A549 (cell line): ENCODE results near the gene MITF. TPM values are rescaled to one million over a fixed set of nuclear protein-coding genes. Genes with fewer than 3 reads are reported as not detected.

ENCODE experiments used
- ATAC-seq, 2 experiments: fragments of 200-7000 bp in 1 of 2; fragments of >200 bp in 1 of 2; cut with Nextera tagmentation in 1 of 2; cut with Tn5 transposase in 1 of 2; 3 replicates each; pipeline versions ENCODE4 v1.8.0 to v1.9.1; 2018 to 2020; ENCODE audit warnings: mild to moderate bottlenecking in 1 of 2, moderate library complexity in 1 of 2
- CTCF ChIA-PET: fragments of 300-600 bp; sonication (Branson Sonifier 250); formaldehyde crosslinking; extraction: SDS; loops from one replicate; lab custom pipeline; 2021; ENCODE audit warnings: antibody characterized with exemption, inconsistent platforms; lab: Yijun Ruan, JAX
- POLR2A ChIA-PET: fragments of 350-600 bp; formaldehyde crosslinking; extraction: SDS; loops from one replicate; lab custom pipeline; 2021; ENCODE audit warnings: antibody characterized with exemption, inconsistent platforms; lab: Yijun Ruan, JAX
- DNase-seq, 2 experiments: peaks; one replicate each; pipeline versions ENCODE4 v3.0.0 to v3.0.0-alpha.2; 2011 to 2016; ENCODE audit warnings: low read depth in 1 of 2, low spot score in 1 of 2
- FAIRE-seq: peaks from 2 replicates; lab custom pipeline; 2011; peaks lifted over from hg19 to GRCh38; lab: Jason Lieb, UNC
- H3K27ac ChIP-seq, 2 experiments: fragments of >200 bp; sonication (Bioruptor Twin); formaldehyde crosslinking; 3 replicates each; pipeline ENCODE4 v1.5.1; 2016 to 2017
- H3K4me1 ChIP-seq: fragments of >200 bp; sonication (Bioruptor Twin); formaldehyde crosslinking; 3 replicates; pipeline ENCODE4 v1.6.1; 2016
- H3K4me2 ChIP-seq: fragments of >200 bp; sonication (Bioruptor Twin); formaldehyde crosslinking; 3 replicates; pipeline ENCODE4 v1.6.1; 2016
- H3K4me3 ChIP-seq: fragments of >200 bp; sonication (Bioruptor Twin); formaldehyde crosslinking; 3 replicates; pipeline ENCODE4 v1.5.1; 2016
- H3K9me3 ChIP-seq: fragments of >200 bp; sonication (Bioruptor Twin); formaldehyde crosslinking; 3 replicates; pipeline ENCODE4 v1.6.1; 2016
- ATOH8 ChIP-seq: fragments of 250-450 bp; sonication (Bioruptor Pico); IDR thresholded peaks from 2 replicates; pipeline ENCODE4 v1.5.0; 2020; ENCODE audit warnings: low read depth, mild to moderate bottlenecking, moderate library complexity
- EHMT2 ChIP-seq: fragments of 200-600 bp; sonication (generic); IDR thresholded peaks from 2 replicates; pipeline ENCODE4 v1.6.1; 2016; ENCODE audit warnings: antibody characterized with exemption, low read depth, mild to moderate bottlenecking, moderate library complexity
- FOSL2 ChIP-seq, 2 experiments: fragments of 450-650 bp in 1 of 2; fragments of >200 bp in 1 of 2; sonication (Bioruptor Twin) in 1 of 2; formaldehyde crosslinking; IDR thresholded peaks; 2 replicates each; pipeline versions ENCODE4 v1.5.0 to v1.6.1; 2016 to 2020; ENCODE audit warnings: mild to moderate bottlenecking in 1 of 2, moderate library complexity in 1 of 2
- HES2 ChIP-seq: fragments of >200 bp; sonication (Bioruptor Twin); formaldehyde crosslinking; IDR thresholded peaks from 2 replicates; pipeline ENCODE4 v1.6.1; 2016
- HMGXB4 ChIP-seq: fragments of 250-450 bp; sonication (Bioruptor Pico); IDR thresholded peaks from 2 replicates; pipeline ENCODE4 v1.5.0; 2021; ENCODE audit warnings: mild to moderate bottlenecking, moderate library complexity, borderline replicate concordance
- HOXB13 ChIP-seq: fragments of 250-450 bp; sonication (Bioruptor Pico); IDR thresholded peaks from 2 replicates; pipeline ENCODE4 v1.5.0; 2020; ENCODE audit warnings: low read depth, mild to moderate bottlenecking, moderate library complexity
- MAFK ChIP-seq: fragments of 450-650 bp; IDR thresholded peaks from 2 replicates; pipeline ENCODE4 v1.6.1; 2014; ENCODE audit not compliant: partially characterized antibody
- POLR2A ChIP-seq: IDR thresholded peaks from 2 replicates; pipeline ENCODE4 v1.6.1; 2012; ENCODE audit warnings: mild to moderate bottlenecking, low read length
- POLR2AphosphoS2 ChIP-seq: conservative IDR thresholded peaks from 2 replicates; pipeline ENCODE4 v1.6.1; 2012; ENCODE audit warnings: low read length, improper control_type of control experiment, inconsistent platforms
- RAD21 ChIP-seq, 2 experiments: fragments of >200 bp in 1 of 2; sonication (Bioruptor Twin) in 1 of 2; formaldehyde crosslinking in 1 of 2; IDR thresholded peaks in 1 of 2; conservative IDR thresholded peaks in 1 of 2; 2 replicates in 1 of 2; 3 replicates in 1 of 2; pipeline ENCODE4 v1.6.1; 2012 to 2018; ENCODE audit warnings: inconsistent platforms in 1 of 2
- RCOR1 ChIP-seq: fragments of 150-350 bp; IDR thresholded peaks from 2 replicates; pipeline ENCODE4 v1.6.1; 2014; ENCODE audit warnings: antibody characterized with exemption, low read length, low read depth
- REST ChIP-seq: fragments of 200-600 bp; sonication (generic); IDR thresholded peaks from 2 replicates; pipeline ENCODE4 v1.6.1; 2016; ENCODE audit warnings: antibody characterized with exemption, mild to moderate bottlenecking, moderate library complexity
- WGBS: methylation state at CpG from one replicate; pipeline ENCODE4 v1.1.6; 2017; ENCODE audit errors: missing lambda C conversion rate; 5-methylcytosine and 5-hydroxymethylcytosine counted together
- polyA plus RNA-seq, 4 experiments: library from polyadenylated mRNA; depleted of rRNA in 3 of 4; stranded (reverse); fragments of >200 nt; fragmentation: RNase III in 1 of 4; extraction: RNeasy Plus Mini Kit Qiagen cat#74134 plus additional on column Dnase treatment in 1 of 4; gene quantifications; 2 replicates in 3 of 4; 3 replicates in 1 of 4; pipeline ENCODE4 v1.2.3, GENCODE V29; 2011 to 2017

Gene MITF
- polyA plus RNA-seq, 2 of the 4 experiments (the other 2 are of a cell fraction), result 14.3 to 15.9 TPM

- Histone ChIP-seq H3K9me3 (no peaks in the 10 kb centered on the region), H3K4me3 (no peak overlapping the region), H3K4me2 (no peak overlapping the region), H3K4me1 (no peaks in the 10 kb centered on the region), H3K27ac (no peak overlapping the region)
- ChIA-PET CTCF (interaction anchor here (1.2 to 2.2 kb wide), 3 partner anchors 9 to 116 kb away, joined by 3 to 6 read pairs (median 5); no protein-coding TSS in a partner anchor), POLR2A (no interaction called here)
- TF ChIP-seq HES2, result no peak
- no peak for TF ChIP-seq RAD21 (conservative IDR thresholded peaks at IDR 0.05 in 1 of 2, IDR thresholded peaks at IDR 0.05 in 1 of 2)
- no peak for TF ChIP-seq RCOR1
- no peak for TF ChIP-seq HMGXB4 (CRISPR knock-in tag)
- WGBS, result 88% methylated on average over 1 of the region's 1 CpG
- DNase-seq, result no peak
- FAIRE-seq, result no peak
- no peak for ATAC-seq
Measured at GRCh38 chr3:69806735-69807438, 67.6 kb downstream of the MITF start.

GRCh38 chr3:69807674-69808073, 68.4 kb downstream of the MITF start:
- no peak for ATAC-seq
- H3K4me1 ChIP-seq, result no peaks in the 10 kb centered on the region
- CTCF ChIA-PET, result interaction anchor here (1.2 to 2.2 kb wide), 4 partner anchors 9 to 117 kb away, joined by 3 to 6 read pairs (median 4); no protein-coding TSS in a partner anchor
- WGBS, result 67% methylated on average over 1 of the region's 1 CpG
- DNase-seq, result no peak
- H3K27ac ChIP-seq, result no peak overlapping the region
- TF ChIP-seq REST (no peak), ATOH8 (CRISPR knock-in tag) (no peak), POLR2AphosphoS2 (no peak), EHMT2 (no peak), FOSL2 (IDR thresholded peaks at IDR 0.05) (no peak), FOSL2 (CRISPR knock-in tag; IDR thresholded peaks at IDR 0.05) (no peak), POLR2A (no peak), MAFK (no peak), HOXB13 (no peak), HMGXB4 (CRISPR knock-in tag) (no peak)
- no peaks in the 10 kb centered on the region for H3K9me3 ChIP-seq
- FAIRE-seq, result no peak
- no peak overlapping the region for H3K4me3 ChIP-seq
- no peak overlapping the region for H3K4me2 ChIP-seq
- POLR2A ChIA-PET, result no interaction called here
